ENCODE measurements around the gene CTNNA1.

Gene CTNNA1

DNA sequence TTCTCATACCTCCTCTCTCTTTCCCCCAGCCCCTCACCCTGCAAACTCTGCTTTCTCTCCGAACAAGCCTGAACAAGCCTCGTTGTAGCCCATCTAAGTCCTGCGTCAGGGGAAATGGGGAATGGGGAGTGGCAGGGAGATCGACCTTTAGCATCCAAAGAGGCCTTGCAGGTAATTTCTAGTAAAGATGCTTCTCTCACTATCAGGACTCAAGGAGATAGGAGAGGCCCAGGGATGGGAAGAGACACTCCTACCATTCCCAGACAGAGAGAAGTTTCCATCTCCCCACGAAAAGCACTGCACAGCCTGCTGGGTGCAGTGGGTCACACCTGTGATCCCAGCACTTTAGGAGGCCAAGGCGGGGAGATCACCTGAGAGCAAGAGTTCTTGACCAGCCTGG, 44.4 kb upstream of the CTNNA1 start:
- TF ChIP-seq, protein P1, sequence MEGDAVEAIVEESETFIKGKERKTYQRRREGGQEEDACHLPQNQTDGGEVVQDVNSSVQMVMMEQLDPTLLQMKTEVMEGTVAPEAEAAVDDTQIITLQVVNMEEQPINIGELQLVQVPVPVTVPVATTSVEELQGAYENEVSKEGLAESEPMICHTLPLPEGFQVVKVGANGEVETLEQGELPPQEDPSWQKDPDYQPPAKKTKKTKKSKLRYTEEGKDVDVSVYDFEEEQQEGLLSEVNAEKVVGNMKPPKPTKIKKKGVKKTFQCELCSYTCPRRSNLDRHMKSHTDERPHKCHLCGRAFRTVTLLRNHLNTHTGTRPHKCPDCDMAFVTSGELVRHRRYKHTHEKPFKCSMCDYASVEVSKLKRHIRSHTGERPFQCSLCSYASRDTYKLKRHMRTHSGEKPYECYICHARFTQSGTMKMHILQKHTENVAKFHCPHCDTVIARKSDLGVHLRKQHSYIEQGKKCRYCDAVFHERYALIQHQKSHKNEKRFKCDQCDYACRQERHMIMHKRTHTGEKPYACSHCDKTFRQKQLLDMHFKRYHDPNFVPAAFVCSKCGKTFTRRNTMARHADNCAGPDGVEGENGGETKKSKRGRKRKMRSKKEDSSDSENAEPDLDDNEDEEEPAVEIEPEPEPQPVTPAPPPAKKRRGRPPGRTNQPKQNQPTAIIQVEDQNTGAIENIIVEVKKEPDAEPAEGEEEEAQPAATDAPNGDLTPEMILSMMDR (IDR thresholded peaks at IDR 0.05), result no peak
- peaks cover 30% of the 10 kb centered on the region for H3K4me1 Mint-ChIP-seq
- H3K36me3 Mint-ChIP-seq (ENCODE audit: low read depth), result no peaks in the 10 kb centered on the region
- H3K4me3 Mint-ChIP-seq, result peak overlapping the region; percentile 22
- H3K27me3 Mint-ChIP-seq (ENCODE audit: low read depth, poor library complexity), result peaks cover 4% of the 10 kb centered on the region
- H3K27ac Mint-ChIP-seq, result peak overlapping the region; percentile 18
- DNase-seq, result no peak
- no peaks in the 10 kb centered on the region for H3K9me3 Mint-ChIP-seq

DNA sequence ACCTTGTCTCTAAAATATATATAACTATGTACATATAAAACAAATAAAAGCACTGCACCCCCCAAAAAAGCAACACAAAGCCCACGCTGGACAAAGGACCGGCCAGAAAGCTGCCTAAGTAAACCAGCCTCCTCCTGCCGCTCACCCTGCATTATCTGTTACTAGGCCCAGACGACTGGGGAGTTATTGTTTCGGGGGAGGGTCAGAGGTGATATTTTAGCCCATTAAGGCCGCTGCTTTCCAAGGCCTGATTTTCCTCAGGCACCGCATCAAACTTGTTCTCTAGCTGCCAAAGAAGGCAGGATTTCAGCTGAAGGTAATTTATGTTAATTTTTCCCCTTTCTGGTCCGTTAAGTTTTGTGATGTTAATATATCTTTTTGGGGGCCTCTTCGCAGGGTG, 44.0 kb upstream of the CTNNA1 start:
- Mint-ChIP-seq H3K4me1 (peaks cover 30% of the 10 kb centered on the region), H3K4me3 (peak overlapping the region; percentile 22), H3K27me3 (ENCODE audit: low read depth, poor library complexity) (peaks cover 5% of the 10 kb centered on the region), H3K27ac (peak overlapping the region; percentile 18), H3K9me3 (no peaks in the 10 kb centered on the region), H3K36me3 (ENCODE audit: low read depth) (no peaks in the 10 kb centered on the region)
- no peak for DNase-seq
- TF ChIP-seq, protein P1 (IDR thresholded peaks at IDR 0.05), result no peak

GRCh38 chr5:138711087-138711486, 42.1 kb upstream of the CTNNA1 start:
- Mint-ChIP-seq H3K27me3 (ENCODE audit: low read depth, poor library complexity) (peaks cover 7% of the 10 kb centered on the region), H3K36me3 (ENCODE audit: low read depth) (no peaks in the 10 kb centered on the region), H3K4me3 (no peak overlapping the region), H3K27ac (no peak overlapping the region), H3K9me3 (no peaks in the 10 kb centered on the region), H3K4me1 (peaks cover 24% of the 10 kb centered on the region)
- DNase-seq, result no peak
- TF ChIP-seq, protein P1 (IDR thresholded peaks at IDR 0.05), result no peak

- H3K9me3 Mint-ChIP-seq, result no peaks in the 10 kb centered on the region
- H3K4me1 Mint-ChIP-seq, result peaks cover 24% of the 10 kb centered on the region
- no peak overlapping the region for H3K4me3 Mint-ChIP-seq
- H3K27me3 Mint-ChIP-seq (ENCODE audit: low read depth, poor library complexity), result peaks cover 7% of the 10 kb centered on the region
- no peak for DNase-seq
- H3K27ac Mint-ChIP-seq, result no peak overlapping the region
- H3K36me3 Mint-ChIP-seq (ENCODE audit: low read depth), result no peaks in the 10 kb centered on the region
- TF ChIP-seq, protein P1 (IDR thresholded peaks at IDR 0.05), result no peak
Observed at GRCh38 chr5:138711811-138712210, 41.4 kb upstream of the CTNNA1 start.

- TF ChIP-seq, protein P1 (IDR thresholded peaks at IDR 0.05), result no peak
- H3K9me3 Mint-ChIP-seq, result no peaks in the 10 kb centered on the region
- no peak overlapping the region for H3K4me3 Mint-ChIP-seq
- DNase-seq, result no peak
- H3K36me3 Mint-ChIP-seq (ENCODE audit: low read depth), result no peaks in the 10 kb centered on the region
- H3K4me1 Mint-ChIP-seq, result peaks cover 25% of the 10 kb centered on the region
- H3K27me3 Mint-ChIP-seq (ENCODE audit: low read depth, poor library complexity), result peaks cover 7% of the 10 kb centered on the region
- H3K27ac Mint-ChIP-seq, result no peak overlapping the region
Observed at GRCh38 chr5:138712324-138712723, 40.9 kb upstream of the CTNNA1 start.

GRCh38 chr5:138712791-138713190, 40.4 kb upstream of the CTNNA1 start:
- TF ChIP-seq, protein P1 (IDR thresholded peaks at IDR 0.05), result no peak
- H3K4me1 Mint-ChIP-seq, result peaks cover 25% of the 10 kb centered on the region
- H3K27ac Mint-ChIP-seq, result no peak overlapping the region
- H3K36me3 Mint-ChIP-seq (ENCODE audit: low read depth), result no peaks in the 10 kb centered on the region
- no peak for DNase-seq
- H3K4me3 Mint-ChIP-seq, result no peak overlapping the region
- H3K9me3 Mint-ChIP-seq, result no peaks in the 10 kb centered on the region
- H3K27me3 Mint-ChIP-seq (ENCODE audit: low read depth, poor library complexity), result peaks cover 7% of the 10 kb centered on the region
